GM12872 (cell line): ENCODE measurements around the gene MYL4.

Experiments used
- TF ChIP-seq, protein P1 (sequence below): IDR thresholded peaks from 3 replicates; pipeline ENCODE4 v1.5.1; 2011; ENCODE audit warnings: low read depth, mild to moderate bottlenecking, low read length, moderate library complexity; ENCODE audit not compliant: insufficient read depth

The MYL4 gene

DNA sequence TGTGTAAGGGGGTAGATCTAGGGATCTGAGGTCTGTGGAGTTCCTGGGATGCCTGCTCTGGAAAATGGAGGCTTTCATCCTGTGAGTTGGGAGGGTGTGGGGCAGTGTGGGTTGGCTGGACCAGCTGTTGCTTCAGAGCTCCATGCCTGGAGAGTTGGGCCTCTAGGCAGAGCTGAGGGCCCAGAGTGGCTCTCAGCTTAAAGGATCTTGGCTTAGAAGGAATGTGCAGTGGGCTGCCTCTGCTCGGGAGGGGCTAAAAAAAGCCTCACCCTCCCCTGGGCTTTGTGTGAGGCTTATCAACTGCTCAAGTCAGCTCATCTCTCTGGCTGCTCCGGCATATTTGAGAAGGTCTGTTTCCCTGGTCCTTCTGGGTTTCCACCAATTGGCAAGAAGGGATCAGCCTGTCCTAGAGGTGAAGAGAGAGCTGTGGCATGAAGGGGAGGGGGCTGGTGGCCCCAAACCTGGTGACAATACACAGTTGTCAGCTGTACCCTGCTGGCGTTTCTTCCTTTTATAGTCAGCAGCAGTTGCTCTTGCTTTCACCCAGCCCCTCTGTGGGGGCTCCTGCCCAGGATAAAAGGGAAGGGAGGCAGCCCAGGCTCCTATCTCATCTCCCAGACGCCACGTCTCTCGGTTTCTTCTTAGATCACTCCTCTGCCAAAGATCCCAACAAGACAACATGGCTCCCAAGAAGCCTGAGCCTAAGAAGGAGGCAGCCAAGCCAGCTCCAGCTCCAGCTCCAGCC, at the start of gene MYL4:
TSS of gene MYL4 (plus strand) at position 605 of the 745 bp plus-strand sequence. CDS start at position 680, 75 bp downstream.
- TF ChIP-seq, protein P1, sequence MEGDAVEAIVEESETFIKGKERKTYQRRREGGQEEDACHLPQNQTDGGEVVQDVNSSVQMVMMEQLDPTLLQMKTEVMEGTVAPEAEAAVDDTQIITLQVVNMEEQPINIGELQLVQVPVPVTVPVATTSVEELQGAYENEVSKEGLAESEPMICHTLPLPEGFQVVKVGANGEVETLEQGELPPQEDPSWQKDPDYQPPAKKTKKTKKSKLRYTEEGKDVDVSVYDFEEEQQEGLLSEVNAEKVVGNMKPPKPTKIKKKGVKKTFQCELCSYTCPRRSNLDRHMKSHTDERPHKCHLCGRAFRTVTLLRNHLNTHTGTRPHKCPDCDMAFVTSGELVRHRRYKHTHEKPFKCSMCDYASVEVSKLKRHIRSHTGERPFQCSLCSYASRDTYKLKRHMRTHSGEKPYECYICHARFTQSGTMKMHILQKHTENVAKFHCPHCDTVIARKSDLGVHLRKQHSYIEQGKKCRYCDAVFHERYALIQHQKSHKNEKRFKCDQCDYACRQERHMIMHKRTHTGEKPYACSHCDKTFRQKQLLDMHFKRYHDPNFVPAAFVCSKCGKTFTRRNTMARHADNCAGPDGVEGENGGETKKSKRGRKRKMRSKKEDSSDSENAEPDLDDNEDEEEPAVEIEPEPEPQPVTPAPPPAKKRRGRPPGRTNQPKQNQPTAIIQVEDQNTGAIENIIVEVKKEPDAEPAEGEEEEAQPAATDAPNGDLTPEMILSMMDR = no peak

DNA sequence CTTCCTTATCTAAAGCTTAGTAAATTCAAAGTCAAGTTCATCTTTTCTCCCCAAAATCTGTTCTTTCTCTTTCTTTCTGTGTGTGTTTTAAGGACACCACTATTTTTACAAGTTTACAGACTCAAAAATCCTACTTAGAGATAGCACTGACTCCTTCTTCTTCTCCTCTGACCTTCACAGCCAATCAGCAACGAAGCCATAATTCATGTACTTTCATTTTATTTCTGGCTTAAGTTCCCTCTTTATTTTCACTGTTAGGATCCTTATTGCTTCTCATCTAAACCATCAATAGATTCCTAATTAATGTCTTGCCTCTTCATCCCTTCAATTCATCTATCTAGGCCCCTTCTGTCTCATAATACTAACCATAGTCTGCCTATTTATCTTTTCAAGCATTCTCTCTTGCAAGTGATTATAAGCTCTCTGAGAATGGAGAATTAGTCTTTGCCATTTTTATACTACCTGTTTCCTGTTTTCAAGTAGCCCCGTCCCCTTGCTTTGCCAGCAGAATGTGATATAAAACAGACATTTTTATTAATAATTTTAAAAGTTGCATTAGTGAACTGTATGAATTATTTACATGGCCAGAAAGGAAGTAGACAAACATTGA, 47.0 kb upstream of the MYL4 start:
- TF ChIP-seq, protein P1 = no peak

DNA sequence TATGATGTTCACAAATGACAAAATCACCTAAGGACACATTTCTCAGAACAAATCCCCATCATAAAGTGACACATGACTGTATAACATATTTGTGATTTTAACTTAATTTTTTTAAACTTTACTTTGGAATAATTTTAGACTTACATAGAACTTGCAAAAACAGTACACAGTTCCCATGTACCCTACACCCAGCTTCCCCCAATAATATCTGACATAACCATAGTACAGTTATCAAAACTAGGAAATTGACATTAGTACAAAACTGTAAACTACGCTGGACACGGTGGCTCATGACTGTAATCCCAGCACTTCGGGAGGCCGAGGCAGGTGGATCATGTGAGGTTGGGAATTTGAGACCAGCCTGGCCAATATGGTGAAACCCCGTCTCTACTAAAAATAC, 44.9 kb upstream of the MYL4 start:
- TF ChIP-seq, protein P1 = no peak

DNA sequence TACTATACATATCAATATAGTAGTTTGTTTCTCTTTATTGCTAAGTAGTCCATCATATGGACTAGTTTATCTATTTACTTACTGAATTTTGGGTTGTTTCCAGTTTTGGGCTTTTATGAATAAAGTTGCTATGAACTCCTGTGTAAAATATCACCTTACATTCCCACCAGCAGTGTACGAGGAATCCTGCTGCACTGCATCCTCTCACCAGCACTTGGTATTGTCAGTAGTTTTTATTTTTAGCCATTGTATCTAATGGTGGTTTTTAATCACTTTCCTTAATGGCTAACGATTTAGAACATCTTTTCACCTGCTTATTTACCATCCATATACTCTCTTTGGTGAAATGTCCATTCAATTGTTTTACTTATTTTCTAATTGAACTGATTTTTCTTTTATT, 44.0 kb upstream of the MYL4 start:
- TF ChIP-seq, protein P1 = no peak

DNA sequence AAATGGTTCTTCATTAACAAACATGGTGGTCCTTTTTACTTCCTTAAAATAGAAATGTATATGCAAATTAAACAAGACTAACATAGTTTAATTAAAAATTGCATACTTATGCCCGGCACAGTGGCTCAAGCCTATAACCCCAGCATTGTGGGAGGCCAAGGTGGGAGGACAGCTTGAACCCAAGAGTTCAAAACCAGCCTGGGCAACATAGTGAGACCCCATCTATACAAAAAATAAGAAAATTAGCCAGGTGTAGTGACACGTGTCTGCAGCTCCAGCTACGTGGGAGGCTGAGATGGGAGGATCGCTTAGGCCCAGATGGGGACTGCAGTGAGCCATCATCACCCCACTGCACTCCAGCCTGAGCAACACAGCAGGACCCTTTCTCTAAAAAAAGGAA, 38.4 kb upstream of the MYL4 start:
- TF ChIP-seq, protein P1 = no peak

DNA sequence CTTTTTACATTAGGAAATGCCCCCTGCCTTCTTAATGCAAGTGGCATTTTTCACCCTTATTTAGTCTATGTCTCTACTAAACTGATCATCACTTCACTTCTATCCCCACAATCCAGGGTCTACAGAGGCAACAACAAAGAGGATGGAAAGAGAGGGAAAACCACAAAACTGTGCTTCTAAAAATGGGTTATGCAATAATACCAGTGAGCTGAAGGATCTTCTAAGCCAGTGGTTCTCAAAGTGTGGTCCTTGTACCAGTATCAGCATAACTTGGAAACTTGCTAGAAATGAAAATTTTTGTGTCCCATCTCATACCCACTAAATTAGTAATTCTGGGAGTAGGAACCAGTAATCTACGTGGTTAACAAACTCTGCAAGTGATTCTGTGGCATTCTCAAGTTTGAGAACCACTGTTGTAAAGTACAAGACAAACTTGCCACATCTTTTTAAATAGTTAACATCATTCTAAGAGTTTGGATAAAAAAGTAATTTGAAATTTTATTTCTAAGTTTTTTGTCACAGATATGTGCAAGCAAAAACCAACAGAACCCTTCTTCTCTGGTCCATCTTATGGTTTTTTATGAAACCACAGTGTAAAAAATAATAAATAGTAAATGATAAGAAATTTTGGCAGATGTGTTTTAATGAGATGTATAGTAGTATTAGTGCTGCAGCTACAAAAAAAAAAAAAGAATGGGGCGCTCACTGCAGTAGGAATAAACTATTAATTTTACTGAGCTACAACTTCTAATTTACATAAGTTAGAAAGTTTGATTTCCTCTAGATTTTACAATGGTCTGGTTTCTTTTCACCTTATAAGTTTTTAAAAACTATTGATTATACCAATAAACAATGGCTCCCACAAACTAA, 36.2 kb upstream of the MYL4 start:
- TF ChIP-seq, protein P1 = no peak

DNA sequence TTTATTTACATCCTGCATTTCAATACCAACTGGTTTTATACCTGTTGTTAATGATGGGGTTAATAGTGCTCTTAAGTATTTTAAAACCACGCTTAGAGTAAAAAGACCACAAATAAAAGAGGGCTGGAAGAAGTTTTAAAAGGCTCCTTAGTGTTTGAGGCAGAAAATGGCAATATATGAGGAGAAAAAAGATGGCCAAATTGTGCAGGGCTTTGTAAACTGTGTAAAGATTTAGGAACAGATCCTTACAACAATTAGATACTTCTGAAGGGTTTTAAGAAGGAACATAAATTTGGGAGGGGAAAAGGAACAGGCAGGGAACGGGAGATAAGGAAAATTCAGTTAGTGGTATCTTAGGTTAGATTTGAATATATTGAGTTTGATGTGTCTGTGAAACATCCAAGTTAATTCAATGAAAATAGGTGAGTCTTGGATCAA, 32.7 kb upstream of the MYL4 start:
- TF ChIP-seq, protein P1 = no peak
